Endothelial cell of hepatic sinusoid (primary cell): ENCODE results near the gene PPP1R12B.
"Not testable (repeated sequence)": the region's sequence is repeated elsewhere in the genome, so short reads cannot be mapped to it uniquely, and the experiment has no call there.

ENCODE experiments used
- in situ Hi-C: cut with HindIII; loops from 2 replicates; pipeline ENCODE4 v1.10.0; 2017; ENCODE audit warnings: low sequenced_read_pairs

PPP1R12B gene

DNA sequence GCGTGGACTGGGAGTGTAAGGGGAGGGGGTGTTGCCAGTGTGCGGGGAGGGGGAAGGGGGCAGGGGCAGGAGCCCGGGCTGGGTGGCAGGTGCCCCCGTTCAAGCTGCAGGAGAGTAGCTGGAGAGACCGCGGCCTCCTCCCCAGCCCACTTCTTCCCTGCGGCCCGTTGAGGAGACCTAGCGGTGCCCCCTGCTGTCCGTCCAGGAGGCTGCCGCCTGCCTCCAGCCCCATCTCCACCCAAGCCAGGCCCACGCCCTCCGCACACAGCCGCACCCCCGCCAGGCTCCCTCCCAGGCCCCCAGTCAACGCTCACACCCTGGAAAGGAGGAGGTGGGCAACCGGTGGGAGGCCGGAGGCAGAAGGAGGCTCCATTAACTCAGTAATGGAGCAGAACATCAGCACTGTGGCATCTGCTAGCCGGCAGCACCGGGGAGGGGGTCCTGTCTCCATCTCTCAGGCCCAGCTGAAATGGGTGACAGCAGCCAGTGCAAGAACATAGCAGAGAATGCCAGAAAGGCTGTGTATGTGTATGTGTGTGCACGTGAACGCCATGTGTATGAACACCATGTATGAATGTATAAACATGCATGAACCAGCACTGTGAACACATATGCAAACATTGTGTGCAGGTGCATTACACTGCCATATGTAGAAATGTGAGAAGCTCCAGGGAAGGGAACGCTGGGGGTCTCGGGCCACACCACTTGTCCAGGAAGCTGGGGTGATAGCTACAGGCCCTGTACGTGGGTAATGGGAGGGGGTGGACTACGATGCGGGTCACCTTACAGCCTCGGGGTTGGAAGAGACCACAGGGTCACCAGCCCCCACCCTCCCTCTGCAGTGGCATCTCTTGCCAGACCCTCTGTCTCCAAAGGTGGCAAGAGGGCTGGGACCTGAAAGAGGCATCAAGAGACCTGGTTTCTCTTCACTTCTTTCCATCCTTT lies 277.2 kb downstream of the PPP1R12B start:
- in situ Hi-C loops = no loop called here

GRCh38 chr1:202627036-202627435 lies 278.5 kb downstream of the PPP1R12B start:
- in situ Hi-C loops = not testable (repeated sequence)

DNA sequence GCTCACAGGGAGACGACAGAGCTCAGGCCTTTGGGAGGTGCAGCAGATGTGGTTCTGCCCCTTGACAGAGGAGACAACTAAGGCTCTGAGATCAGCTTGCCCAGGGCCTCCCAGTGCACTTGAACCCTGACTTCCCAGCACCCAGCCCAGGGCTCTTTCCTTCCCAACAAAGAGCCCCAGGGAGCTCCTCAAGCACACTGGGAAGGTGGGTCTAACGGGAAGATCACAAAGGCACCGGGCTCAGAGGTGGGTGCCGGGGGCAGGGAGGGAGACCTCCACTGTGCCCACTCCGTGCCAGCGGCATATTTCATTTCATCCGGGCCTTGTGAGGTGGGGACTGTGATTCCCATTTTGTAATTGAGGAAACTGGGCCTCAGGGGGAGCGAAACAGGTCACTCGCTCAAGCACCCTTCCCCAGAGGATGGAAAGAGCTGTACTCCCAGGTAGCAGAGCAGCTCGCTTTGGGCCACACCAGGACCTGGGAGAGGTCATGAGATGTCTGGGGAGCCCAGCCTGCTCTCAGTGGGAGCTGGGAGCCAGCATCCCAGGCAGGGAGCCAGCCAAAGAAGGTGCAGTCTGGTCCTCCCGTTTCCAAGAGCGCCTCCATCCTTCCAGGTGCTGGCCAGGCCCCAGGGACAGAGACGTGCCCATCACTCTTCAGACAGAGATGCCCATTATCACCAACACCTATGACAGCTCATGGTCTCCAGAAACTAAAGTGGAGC lies 279.5 kb downstream of the PPP1R12B start:
- in situ Hi-C loops = no loop called here

GRCh38 chr1:202628646-202629215 lies 280.2 kb downstream of the PPP1R12B start:
- in situ Hi-C loops = no loop called here

DNA sequence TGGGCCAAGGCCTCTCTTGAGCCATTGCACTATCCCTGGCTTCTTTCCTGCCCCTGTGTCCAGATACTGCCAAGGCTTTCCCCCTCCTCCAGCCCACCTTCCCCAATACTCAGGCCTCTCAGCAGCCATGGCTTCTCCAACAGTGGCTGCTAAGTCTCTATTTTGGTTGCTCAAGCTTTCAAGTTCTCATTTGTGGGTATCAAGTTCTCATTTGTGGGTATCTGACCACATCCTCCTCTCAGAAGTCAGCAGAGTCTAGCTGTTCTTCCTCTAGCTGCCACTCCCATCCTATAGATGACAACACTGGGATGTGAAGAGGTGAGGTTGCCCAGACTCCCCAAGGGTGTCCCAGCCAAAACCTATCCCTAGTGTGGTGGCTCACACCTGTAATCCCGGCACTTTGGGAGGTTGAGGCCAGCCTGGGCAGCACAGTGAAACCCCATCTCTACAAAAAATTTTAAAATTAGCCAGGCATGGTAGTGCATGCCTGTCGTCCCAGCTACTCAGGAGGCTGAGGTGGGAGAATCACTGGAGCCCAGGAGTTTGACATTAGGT lies 280.8 kb downstream of the PPP1R12B start:
- in situ Hi-C loops = not testable (repeated sequence)

DNA sequence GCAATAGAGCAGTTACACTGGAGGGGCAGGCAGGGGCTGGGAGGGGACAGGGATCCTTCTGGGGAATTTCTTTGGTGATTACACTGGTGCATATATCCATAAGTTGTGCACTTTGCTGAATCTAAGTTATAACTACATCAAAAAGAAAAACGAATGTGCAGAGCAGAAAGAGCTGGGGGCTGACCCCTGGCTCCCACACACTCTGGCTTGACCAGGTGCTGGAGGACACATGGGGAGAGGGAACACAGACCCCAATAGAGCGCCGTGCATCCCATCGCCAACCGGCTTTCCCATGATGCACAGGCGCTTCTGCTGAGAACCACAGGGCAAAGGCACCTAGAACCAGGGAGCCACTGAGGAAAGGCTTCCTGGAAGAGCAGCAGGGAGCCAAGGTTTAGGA lies 281.6 kb downstream of the PPP1R12B start:
- in situ Hi-C loops = not testable (repeated sequence)

- in situ Hi-C loops = no loop called here
Observed at GRCh38 chr1:202630541-202630940, 282.0 kb downstream of the PPP1R12B start.

- in situ Hi-C loops = no loop called here
Observed at GRCh38 chr1:202631076-202631923, 282.8 kb downstream of the PPP1R12B start.

GRCh38 chr1:202632241-202632640 lies 283.7 kb downstream of the PPP1R12B start:
- in situ Hi-C loops = no loop called here

DNA sequence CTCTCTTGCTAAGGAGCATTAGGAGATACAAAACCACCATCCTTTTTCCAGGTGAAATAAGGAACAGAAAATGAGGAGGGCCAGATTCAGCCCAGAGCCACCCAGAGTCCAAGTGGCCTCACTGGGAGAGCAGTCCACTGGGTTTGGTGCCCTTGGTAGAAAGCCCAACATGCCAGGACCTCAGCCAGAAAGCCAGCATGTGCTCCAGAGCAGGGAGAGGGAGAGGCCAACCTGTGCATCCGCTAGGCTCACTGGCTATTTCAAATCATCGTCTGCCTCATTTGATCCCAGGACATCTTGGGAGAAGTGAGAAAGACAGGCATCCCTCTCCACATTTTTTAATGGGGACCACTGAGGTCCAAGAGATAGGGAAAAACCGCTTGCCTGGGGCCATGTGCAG lies 287.7 kb downstream of the PPP1R12B start:
- in situ Hi-C loops = not testable (repeated sequence)

DNA sequence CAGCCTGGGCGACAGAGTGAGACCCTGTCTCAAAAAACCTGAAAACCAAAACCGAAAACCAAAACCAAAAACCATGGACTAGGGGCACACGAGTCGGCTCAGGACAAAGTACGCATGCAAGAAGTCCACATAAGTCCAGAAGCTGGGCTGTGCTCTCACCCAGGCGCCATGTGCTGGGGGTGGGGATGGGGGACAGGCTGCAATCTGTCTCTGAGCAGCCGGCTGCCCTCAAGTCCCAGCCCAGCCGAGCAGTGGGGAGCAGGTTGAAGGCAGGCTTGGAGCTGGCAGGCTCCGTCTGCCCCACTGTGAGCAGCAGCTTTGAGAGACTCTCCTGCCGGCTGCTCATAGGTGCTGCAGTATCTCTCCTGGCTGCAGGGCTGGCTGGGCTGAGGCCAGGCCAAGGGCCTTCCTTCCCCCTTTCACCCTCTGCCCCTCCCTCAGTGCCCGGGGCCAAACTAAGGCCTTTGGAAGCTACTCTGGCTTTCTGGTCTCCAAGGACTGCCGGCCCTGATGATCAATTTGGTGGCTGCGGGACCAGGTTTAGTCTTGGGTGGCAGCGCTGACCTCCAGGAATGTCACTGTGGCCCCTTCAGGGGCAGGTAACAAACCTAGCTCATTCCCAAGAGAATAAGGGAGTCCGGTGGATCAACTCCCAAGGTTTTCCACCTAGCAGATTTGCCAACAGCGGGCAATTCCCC lies 289.0 kb downstream of the PPP1R12B start:
- in situ Hi-C loops = not testable (repeated sequence)

DNA sequence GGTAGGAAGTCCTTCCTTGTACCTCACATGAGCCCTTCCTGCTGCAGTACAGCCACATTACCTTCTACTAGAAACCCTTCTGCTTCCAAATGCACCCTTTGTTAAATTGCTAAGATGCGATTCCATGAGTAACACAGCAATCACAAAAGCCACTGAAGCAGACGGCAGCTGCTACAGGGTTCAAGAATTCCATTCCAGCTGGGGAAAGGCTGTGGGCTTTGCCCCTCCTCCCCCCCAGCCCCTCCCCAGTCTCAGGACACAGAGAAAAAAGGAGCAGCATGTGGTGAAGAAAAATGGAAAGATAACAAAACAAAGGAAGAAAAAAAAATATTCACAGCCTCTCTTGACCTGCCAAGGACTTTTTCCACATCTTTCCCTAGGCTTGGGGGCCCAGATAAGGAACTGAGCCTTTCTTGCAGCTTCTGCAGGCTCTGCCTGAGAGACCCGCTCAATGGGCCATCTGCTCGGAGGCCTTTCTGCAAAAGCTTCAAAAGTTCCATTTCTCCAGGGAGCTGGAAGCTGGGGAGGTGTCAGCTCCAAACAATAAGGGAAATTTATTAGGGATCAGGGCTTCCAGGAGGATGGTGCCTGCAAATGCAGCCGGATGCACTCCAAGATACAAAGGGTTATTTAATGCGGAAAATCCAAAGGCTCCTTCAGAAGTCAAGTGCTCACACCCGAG lies 289.7 kb downstream of the PPP1R12B start:
- in situ Hi-C loops = no loop called here

GRCh38 chr1:202638701-202639305 lies 290.3 kb downstream of the PPP1R12B start:
- in situ Hi-C loops = not testable (repeated sequence)

GRCh38 chr1:202639500-202639899 lies 291.0 kb downstream of the PPP1R12B start:
- in situ Hi-C loops = no loop called here

DNA sequence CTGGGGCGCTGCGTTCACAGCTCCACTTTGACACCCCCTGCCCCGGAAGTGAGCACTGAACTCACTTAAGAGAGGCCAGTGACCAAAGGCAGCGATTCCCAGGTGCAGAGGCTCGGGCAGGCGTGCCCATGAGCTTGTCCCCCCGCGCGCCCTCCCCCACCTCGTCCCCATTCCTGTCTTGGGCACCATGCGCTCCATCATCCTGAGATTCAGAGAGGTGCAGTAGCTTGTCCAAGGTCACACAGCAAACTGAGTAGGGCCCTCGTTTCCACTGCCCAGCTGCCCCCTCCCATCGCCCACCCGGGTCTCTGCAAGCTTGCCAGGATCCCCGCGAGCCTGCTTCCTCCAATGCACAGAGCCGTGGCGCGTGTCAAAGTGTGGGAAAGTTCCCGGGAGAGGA lies 293.7 kb downstream of the PPP1R12B start:
- in situ Hi-C loops = no loop called here
